RPMI7951 (cell line): Measurements from ENCODE around the gene TTC28. TPM values are rescaled to one million over a fixed set of nuclear protein-coding genes. Genes with fewer than 3 reads are reported as not detected.
"Not testable (repeated sequence)": the region's sequence is repeated elsewhere in the genome, so short reads cannot be mapped to it uniquely, and the experiment has no call there.

Source experiments
- DNase-seq: peaks from one replicate; pipeline ENCODE4 v3.0.0-alpha.2; 2012; ENCODE audit warnings: low read depth
- total RNA-seq: library from RNA; depleted of rRNA; stranded (reverse); fragments of >200 nt; shearing (Covaris generic); gene quantifications from 2 replicates; pipeline ENCODE4 v1.2.3, GENCODE V29; 2014

The TTC28 gene
- total RNA-seq, 1 experiment from 2014 or later, result 0.96 TPM

DNA sequence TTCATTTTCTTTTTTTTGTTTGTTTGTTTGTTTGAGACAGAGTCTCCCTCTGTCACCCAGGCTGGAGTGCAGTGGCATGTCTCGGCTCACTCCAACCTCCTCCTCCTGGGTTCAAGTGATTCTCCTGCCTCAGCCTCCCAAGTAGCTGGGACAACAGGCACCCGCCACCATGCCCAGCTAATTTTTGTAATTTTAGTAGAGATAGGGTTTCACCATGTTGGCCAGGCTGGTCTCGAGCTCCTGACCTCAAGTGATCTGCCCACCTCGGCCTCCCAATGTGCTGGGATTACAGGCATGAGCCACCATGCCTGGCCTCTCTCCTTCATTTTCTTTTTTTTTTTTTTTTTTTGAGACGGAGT is 118.9 kb downstream of the TTC28 start:
- not testable (repeated sequence) for DNase-seq

DNA sequence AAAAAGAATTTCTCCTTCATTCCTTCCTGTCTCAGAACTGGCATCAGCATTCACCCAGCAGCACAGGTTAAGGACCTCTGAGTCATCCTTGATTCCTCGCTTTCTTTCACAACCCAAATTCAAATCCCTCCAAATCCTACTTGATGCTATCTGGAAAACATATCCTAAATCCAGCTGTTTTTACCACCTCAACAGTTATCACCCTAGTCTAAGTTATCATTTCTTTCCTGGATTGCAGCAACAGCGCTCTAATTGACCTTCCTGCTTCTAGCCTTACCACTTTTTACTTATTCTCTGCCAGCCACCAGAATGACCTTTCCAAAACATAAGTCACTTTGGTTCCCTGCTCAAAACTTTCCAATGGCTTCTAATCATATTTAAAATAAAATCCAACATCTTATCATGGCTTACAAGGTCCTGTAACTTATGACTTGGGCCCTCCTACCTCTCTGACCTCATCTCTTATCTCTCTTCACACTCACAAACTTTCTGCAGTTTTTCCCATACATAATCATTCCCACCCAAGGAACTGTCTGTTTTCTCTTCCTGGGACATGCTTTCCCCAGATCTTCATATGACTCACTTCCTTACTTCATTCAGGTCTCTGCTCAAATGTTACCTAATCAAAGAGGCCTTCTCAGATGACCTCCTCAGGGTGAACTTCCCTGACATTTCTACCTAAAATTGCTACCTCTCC is 119.4 kb downstream of the TTC28 start:
- peak; percentile 43 for DNase-seq

DNA sequence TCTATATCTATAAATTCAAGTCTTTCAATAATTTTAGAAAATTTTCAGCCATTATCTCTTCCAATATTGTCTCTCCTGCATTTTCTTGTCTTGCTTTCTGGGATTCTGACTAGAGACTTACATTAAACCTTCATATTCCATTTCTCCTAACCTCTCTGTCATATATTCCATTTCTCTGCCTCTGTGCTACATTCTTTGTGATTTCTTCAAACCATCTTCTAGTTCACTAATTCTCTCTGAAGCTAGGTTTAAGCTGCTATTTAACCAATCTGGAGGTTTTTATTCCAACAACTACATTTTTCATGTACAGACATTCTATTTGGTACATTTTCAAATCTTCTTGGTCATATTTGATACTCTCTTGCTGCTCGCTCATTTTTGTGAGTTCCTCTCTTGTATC is 122.5 kb downstream of the TTC28 start:
- no peak for DNase-seq

DNA sequence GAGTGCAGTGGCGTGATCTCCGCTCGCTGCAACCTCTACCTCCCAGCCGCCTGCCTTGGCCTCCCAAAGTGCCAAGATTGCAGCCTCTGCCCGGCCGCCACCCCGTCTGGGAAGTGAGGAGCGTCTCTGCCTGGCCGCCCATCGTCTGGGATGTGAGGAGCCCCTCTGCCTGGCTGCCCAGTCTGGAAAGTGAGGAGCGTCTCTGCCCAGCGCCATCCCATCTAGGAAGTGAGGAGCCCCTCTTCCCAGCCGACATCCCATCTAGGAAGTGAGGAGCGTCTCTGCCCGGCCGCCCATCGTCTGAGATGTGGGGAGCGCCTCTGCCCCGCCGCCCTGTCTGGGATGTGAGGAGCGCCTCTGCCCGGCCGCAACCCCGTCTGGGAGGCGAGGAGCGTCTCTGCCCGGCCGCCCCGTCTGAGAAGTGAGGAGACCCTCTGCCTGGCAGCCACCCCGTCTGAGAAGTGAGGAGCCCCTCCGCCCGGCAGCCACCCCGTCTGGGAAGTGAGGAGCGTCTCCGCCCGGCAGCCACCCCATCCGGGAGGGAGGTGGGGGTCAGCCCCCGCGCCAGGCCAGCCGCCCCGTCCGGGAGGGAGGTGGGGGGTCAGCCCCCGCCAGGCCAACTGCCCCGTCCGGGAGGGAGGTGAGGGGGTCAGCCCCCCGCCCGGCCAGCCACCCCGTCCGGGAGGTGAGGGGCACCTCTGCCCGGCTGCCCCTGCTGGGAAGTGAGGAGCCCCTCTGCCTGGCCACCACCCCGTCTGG is 126.4 kb downstream of the TTC28 start:
- DNase-seq, result not testable (repeated sequence)

DNA sequence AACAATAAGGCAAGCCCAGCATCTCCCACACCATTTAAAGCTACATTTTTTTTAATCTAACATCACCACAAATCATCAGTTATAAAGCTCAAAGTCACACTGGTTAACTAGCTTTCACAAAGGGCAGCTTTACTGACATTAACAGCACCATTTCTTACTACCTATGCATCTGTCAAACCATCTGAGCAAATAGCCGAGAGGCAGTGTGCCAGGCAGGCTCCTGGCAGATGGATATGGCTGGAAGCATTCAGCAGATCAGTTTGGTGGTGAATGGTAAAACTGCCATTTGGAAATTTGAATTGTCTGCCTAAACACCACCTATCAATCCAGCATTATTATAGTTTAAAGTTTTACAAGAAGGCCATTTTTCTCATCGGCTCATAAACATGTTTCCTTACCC is 131.2 kb downstream of the TTC28 start:
- DNase-seq, result no peak

DNA sequence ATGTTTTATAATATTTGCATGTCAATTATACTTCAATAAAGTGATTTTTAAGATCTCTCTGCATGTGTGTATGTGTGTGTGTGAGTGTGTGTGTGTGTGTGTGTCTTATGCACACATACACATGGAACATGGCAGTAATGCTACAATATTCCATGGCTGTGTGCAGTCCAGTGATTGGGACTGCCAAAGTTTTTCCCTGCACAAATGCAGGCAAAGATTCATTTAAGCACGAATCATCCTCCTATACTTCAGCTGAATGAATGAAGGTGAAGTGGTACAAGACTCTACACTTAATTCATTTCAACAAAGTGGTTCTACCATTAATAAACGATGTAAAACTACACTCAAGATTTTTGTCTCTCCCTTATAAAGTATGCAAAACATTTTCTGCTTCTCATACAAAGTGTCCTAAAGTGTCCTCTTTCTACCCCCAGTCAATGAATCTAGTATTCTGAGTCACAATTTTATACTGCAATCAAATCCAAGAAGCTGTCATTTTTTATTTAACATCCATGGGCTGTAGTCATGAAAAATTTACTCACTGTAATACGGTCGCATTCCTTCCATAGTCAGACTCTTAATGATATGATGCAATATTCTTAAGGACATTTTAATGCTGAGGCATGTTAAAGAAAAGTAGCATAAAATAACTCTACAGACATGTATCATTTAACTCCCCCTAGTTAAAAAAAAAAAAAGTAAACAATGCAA is 132.4 kb downstream of the TTC28 start:
- no peak for DNase-seq

DNA sequence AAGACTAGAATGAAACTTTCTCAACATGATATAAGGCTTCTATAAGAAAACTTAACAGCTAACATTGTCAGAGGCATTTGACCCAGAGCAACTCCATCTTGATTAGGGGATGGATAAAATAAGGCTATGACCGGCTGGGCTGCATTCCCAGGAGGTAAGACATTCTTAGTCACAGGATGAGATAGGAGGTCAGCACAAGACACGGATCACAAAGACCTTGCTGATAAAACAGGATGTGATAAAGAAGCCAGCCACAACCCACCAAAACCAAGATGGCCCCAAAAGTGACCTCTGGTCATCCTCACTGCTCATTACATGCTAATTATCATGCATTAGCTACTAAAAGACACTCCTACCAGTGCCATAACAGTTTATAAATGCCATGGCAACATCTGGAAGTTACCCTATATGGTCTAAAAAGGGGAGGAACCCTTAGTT is 135.2 kb downstream of the TTC28 start:
- peak; percentile 23 for DNase-seq

DNA sequence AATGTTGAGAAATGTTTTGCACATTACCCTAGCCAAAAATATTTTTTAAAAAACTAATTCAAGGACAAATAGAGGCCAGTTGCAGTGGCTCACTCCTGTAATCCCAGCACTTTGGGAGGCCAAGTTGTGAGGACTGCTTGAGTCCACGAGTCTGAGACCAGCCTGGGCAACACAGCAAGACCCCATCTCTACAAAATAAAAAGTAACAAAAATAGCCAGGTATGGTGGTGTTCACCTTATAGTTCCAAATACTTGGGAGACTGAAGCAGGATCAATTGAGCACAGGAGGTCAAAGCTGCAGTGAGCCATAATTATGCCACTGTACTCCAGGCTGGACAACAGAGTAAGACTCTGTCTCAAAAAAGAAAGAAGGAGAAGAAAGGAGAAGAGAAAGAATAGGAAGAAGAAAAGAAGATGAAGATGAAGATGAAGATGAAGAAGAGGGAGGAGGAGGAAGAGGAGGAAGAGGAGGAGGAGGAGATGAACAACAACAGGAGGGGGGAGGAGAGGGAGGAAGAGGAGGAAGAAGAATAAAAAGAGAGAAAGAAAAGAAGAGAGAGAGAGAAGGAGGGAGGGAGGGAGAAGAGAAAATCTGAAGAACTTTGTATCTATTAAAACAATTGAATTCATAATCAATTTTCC is 136.5 kb downstream of the TTC28 start:
- no peak for DNase-seq

DNA sequence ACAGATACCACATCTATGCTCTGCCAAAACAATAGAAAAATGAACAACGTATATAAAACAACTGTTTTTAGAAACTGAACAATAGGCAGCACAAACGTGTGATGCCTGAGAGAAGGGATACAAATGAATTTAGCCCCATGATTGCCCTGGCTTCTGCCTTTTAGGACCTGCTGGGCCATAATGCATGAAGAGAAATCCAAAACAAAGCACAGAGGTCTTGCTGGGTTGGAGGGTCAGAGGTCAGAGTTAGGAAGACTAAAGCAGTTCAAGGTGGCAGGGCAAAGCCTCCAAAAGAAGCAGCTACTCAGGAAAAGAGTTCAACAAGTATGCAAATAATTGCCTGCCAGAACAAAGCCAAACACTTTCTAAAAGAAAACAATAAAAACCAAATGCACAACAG is 138.5 kb downstream of the TTC28 start:
- DNase-seq, result no peak

DNA sequence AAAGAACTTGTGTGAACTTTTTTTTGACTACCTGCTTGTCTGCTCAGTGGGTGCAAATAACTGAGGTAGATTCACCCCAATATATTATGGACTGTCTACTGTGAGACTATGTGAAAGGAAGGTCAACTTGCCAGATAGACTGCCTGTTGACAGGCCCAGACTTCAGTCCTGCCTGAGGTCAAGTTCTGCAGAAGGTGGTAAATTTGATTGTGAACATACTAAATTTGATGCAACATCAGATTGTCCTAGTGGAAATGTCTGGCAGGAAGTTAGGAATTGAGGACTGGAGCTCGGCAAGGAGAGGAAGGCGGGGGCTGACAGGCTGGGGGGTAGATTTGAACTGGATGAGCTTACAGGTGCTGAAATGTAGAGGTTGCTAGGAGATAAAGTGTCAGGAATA is 140.7 kb downstream of the TTC28 start:
- no peak for DNase-seq

DNA sequence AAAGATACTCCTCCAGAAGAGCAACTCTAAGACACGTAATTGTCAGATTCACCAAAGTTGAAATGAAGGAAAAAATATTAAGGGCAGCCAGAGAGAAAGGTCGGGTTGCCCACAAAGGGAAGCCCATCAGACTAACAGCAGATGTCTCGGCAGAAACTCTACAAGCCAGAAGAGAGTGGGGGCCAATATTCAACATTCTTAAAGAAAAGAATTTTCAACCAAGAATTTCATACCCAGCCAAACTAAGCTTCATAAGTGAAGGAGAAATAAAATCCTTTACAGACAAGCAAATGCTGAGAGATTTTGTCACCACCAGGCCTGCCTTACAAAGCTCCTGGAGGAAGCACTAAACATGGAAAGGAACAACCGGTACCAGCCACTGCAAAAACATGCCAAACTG is 149.1 kb downstream of the TTC28 start:
- DNase-seq, result not testable (repeated sequence)

DNA sequence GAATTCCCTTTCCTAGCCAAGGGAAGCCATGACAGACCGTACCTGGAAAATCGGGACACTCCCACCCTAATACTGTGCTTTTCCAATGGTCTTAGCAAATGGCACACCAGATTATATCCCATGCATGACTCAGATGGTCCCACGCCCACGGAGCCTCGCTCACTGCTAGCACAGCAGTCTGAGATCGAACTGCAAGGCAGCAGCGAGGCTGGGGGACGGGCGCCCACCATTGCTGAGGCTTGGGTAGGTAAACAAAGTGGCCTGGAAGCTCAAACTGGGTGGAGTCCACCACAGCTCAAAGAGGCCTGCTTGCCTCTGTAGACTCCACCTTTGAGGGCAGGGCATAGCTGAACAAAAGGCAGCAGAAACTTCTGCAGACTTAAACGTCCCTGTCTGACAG is 150.5 kb downstream of the TTC28 start:
- not testable (repeated sequence) for DNase-seq

DNA sequence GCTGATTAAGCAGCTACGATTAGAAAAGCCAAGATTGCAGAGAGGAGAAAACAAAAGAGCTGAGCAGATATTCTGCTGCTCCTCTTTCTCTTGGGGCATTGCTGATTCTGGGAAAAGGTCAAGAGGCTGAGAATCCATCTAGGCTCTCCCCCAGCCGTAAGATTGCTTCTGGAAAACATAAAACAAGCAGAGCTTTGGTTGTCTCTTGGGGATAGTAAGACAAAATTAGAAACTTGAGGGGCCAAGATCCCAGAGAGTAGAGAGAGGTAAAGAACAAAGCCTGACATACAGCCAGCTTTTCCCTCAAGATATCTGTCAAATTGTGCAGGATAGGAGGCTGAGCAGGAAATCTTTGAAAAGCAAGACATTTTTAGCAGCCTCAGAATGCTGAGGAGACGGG is 158.2 kb downstream of the TTC28 start:
- no peak for DNase-seq

DNA sequence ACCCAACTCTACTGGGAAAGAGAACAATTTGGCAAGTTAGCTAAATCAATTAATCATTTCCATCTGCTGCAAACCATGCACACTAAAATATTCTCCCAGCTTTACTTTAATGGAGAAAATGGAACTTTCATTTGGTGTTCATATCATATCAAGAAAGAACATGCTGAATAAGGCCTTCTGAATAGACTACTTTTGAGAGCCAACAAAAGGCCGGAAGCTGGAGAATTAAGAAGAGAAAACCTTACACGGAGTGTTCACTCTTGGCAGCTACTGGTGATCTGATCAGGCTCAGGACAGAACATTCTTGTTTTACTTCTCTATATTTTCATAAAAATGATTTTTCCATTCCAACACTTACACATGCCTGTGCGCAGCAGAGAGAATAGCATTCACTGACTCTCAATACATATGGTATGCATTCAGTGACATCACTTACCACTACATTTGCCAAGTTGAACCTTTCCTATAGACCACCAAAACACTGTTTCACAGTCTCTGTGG is 165.3 kb downstream of the TTC28 start:
- no peak for DNase-seq

DNA sequence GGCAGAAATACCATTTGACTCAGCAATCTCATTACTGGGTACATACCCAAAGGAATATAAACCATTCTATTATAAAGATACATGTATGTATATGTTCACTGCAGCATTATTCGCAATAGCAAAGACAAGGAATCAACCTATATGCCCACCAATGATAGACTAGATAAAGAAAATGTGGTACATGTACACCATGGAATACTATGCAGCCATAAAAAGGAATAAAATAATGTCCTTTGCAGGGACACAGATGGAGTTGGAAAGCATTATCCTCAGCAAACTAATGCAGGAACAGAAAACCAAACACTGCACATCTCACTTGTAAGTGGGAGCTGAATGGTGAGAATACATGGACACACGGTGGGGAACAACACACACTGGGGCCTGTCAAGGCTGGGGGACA is 167.3 kb downstream of the TTC28 start:
- DNase-seq, result not testable (repeated sequence)

DNA sequence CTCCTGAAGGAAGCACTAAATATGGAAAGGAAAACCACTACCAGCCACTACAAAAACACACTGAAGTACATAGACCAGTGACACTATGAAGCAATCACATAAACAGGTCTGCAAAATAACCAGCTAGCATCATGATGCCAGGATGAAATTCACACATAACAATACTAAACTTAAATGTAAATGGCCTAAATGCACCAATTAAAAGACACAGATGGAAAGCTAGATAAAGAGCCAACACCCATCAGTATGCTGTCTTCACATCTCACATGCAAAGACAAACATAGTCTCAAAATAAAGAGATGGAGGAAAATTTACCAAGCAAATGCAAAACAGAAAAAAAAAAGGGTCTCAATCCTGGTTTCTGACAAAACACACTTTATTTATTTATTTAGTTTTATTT is 171.7 kb downstream of the TTC28 start:
- DNase-seq, result no peak

DNA sequence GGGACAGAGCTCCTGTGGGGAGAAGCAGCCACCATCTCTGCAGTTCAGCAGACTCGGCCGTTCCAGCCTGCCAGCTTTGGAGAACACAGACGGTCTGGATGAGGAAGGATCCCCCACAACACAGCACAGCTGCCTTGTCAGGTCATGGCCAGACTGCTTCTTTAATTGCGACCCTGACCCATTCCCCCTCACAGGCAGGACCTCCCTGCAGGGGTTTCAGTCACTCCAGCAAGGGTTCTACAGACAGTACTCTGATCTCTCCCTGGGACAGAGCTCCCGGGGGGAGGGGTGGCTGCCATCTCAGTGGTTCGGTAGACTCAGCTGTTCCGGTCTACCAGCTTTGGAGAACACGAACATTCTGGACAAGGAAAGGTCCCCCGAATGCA is 173.5 kb downstream of the TTC28 start:
- no peak for DNase-seq

DNA sequence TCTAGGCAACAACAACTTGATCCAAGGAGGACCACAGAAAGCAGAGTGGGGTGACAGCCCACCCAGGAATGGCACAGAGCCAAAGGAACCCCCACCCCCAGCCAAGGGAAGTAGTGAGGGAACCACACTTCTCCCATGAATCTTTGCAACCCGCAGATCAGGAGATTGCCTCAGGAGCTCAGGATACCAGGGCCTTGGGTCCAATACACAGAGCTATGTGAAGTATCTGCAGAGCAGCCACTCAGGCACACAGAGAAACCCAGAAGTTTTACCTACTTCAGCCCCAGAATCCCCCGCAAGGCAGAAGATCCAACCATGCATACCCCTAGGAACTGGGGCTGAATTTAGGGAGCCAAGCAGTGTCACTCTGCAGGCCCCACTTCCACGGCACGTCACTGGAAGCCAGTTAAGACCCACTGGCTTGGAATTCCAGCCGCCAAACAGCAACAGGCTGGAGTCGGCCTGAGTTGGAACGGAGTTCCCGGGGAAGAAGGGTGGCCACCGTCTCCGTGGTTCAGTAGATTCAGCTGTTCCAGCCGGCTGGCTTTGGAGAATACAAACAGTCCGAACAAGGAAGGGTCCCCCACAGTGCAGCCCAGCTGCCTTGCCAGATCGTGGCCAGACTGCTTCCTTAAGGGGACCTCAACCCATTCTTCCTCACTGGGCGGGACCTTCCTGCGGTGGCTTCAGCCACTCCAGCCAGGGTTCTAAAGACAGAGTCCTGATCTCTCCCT is 174.1 kb downstream of the TTC28 start:
- DNase-seq, result no peak

DNA sequence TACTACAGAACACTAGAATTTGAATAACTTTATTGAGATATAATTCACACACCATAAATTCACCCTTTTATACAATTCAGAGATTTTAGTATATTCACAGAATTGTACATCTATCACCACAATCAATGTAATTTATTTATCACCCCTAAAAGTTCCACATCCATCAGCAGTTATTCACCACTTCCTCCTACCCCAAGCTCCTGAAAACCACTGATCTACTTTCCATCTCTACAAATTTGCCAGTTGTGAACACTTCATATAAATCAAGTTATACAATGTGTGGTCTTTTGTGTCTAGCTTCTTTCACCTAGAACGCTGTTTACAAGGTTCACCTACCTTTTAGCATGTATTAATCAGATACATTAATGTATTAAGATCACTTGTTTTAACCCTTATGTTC is 179.6 kb downstream of the TTC28 start:
- DNase-seq, result no peak

DNA sequence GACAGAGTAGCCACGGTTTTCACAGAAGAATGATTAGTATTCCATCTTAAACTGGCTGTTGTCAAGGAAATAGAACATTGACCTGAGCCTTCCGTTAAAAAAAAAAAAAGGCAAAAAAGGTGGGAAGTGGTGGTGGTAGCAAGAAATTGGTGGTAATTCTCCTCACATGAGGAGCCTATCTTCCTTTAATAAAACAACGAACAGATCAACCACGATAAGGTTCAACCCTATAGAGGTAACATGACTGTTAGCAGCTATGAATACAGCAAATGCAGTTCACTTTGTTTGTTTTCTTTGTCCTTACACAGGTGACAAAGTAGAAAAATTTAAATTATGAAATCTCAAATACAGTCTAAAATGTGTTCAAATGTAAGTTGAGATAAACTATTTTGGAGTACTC is 181.6 kb downstream of the TTC28 start:
- DNase-seq, result no peak

DNA sequence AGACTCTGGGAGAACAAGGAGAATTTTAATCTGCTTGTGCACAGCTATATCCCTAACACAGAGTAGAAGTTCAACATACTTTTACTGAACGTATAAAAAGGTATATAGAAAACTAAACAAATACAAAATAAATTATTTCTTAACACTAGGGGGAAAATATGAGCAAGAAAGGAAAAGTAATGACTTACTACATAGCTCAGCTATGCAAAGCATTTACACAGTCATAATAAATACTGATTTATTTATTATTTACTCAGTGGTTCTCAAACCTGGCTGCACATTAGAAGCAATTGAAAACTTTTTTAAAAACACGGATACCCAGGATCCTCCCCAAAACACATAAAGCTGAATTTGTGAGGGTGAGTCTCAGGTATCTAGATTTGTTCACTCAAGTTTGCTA is 182.5 kb downstream of the TTC28 start:
- no peak for DNase-seq

DNA sequence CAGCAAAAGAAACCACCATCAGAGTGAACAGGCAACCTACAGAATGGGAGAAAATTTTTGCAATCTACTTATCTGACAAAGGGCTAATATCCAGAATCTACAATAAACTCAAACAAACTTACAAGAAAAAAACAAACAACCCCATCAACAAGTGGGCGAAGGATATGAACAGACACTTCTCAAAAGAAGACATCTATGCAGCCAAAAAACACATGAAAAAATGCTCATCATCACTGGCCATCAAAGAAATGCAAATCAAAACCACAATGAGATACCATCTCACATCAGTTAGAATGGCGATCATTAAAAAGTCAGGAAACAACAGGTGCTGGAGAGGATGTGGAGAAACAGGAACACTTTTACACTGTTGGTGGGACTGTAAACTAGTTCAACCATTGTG is 188.4 kb downstream of the TTC28 start:
- DNase-seq, result not testable (repeated sequence)
